Loucy (cell line): ENCODE results near the gene TSPO.

Experiments used
- H2AFZ ChIP-seq: fragments of 200-600 bp; sonication (generic); 2 replicates; pipeline ENCODE4 v1.6.0; 2016; ENCODE audit warnings: antibody characterized with exemption, mild to moderate bottlenecking, low read length, moderate library complexity
- H3F3A ChIP-seq: fragments of 200-600 bp; 2 replicates; pipeline ENCODE4 v1.6.0; 2016; ENCODE audit warnings: antibody characterized with exemption, low read depth, mild to moderate bottlenecking
- H3K27me3 ChIP-seq: fragments of 200-600 bp; sonication (generic); 2 replicates; pipeline ENCODE4 v1.6.1; 2014; ENCODE audit warnings: low read length, mild to moderate bottlenecking; ENCODE audit not compliant: insufficient read depth, poor library complexity, severe bottlenecking
- H3K36me3 ChIP-seq: fragments of 200-600 bp; sonication (generic); 2 replicates; pipeline ENCODE4 v1.6.1; 2016; ENCODE audit warnings: low read length; ENCODE audit not compliant: insufficient read depth
- H3K4me1 ChIP-seq: fragments of 200-600 bp; sonication (generic); 2 replicates; pipeline ENCODE4 v1.5.1; 2014; ENCODE audit warnings: low read length, mild to moderate bottlenecking; ENCODE audit not compliant: insufficient read depth, poor library complexity, severe bottlenecking
- H3K4me2 ChIP-seq: fragments of 200-600 bp; sonication (generic); 2 replicates; pipeline ENCODE4 v1.6.0; 2014; ENCODE audit warnings: antibody characterized with exemption, low read length, low read depth, mild to moderate bottlenecking; ENCODE audit not compliant: poor library complexity, severe bottlenecking
- H3K4me3 ChIP-seq: fragments of 200-600 bp; sonication (generic); 2 replicates; pipeline ENCODE4 v1.5.1; 2014; ENCODE audit warnings: low read length, mild to moderate bottlenecking, mixed read lengths; ENCODE audit not compliant: poor library complexity, severe bottlenecking
- H3K79me2 ChIP-seq: fragments of 200-600 bp; sonication (generic); 2 replicates; pipeline ENCODE4 v1.6.1; 2014; ENCODE audit warnings: low read length; ENCODE audit not compliant: insufficient read depth
- H3K9ac ChIP-seq: fragments of 200-600 bp; sonication (generic); 2 replicates; pipeline ENCODE4 v1.6.0; 2014; ENCODE audit warnings: mild to moderate bottlenecking, low read depth, low read length, moderate library complexity; ENCODE audit not compliant: poor library complexity, severe bottlenecking
- H3K9me2 ChIP-seq: fragments of 200-600 bp; sonication (generic); replicated peaks from 2 replicates; pipeline ENCODE4 v1.6.1; 2016; ENCODE audit warnings: low read depth, low read length, mixed read lengths
- H3K9me3 ChIP-seq: fragments of 200-600 bp; sonication (generic); 2 replicates; pipeline ENCODE4 v1.6.1; 2014; ENCODE audit warnings: mild to moderate bottlenecking, antibody characterized with exemption, low read length, low read depth; ENCODE audit not compliant: insufficient read depth
- H4K20me1 ChIP-seq: fragments of 200-600 bp; sonication (generic); 2 replicates; pipeline ENCODE4 v1.6.0; 2014; ENCODE audit warnings: antibody characterized with exemption, low read length, mild to moderate bottlenecking; ENCODE audit not compliant: insufficient read depth, poor library complexity, severe bottlenecking
- CTCF ChIP-seq: fragments of 200-600 bp; sonication (generic); conservative IDR thresholded peaks from 2 replicates; pipeline ENCODE4 v1.5.1; 2014; ENCODE audit warnings: mild to moderate bottlenecking, antibody characterized with exemption, low read length
- EZH2phosphoT487 ChIP-seq: fragments of 200-600 bp; IDR thresholded peaks from 2 replicates; pipeline ENCODE4 v1.6.1; 2018; ENCODE audit warnings: antibody characterized with exemption, mild to moderate bottlenecking, moderate library complexity, borderline replicate concordance

The TSPO gene

DNA sequence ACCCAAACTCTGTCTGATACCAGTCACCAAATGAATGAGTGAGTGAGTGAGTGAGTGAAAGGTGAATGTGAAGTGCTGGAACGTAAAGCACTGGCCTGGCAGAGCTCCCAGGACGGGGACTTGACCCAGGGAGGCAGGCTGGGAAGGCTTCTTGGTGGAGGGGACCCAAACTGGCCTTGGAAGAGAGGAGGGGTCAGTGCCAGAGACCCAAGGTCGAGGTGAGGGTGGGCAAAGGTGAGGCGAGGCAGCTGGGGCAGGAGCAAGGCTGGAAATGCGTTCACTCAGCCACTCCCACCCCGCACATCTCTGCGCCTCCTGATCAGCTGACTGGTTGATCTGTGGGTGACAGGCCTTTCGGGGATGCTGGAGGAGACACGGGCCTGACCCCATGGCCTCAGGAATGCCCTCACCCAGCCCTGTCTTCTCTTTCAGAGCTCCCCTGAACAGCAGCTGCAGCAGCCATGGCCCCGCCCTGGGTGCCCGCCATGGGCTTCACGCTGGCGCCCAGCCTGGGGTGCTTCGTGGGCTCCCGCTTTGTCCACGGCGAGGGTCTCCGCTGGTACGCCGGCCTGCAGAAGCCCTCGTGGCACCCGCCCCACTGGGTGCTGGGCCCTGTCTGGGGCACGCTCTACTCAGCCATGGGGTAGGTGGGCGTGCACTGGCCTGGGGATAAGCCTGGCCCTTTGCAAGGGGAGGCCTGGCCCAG is 7.6 kb downstream of the TSPO start:
- TF ChIP-seq EZH2phosphoT487 (no peak), CTCF (no peak)
- Histone ChIP-seq H3K4me3 (no peak overlapping the region), H3K36me3 (peaks cover 3% of the 10 kb centered on the region; the same call in 1 of the 2 replicates), H2AFZ (no peak overlapping the region), H3K4me2 (no peak overlapping the region), H4K20me1 (no peaks in the 10 kb centered on the region), H3K9me2 (no peaks in the 10 kb centered on the region), H3K9me3 (no peaks in the 10 kb centered on the region), H3F3A (no peaks in the 10 kb centered on the region), H3K27me3 (no peaks in the 10 kb centered on the region), H3K79me2 (peaks cover 6% of the 10 kb centered on the region; the same call in 1 of the 2 replicates), H3K9ac (no peak overlapping the region), H3K4me1 (peaks cover 10% of the 10 kb centered on the region)

DNA sequence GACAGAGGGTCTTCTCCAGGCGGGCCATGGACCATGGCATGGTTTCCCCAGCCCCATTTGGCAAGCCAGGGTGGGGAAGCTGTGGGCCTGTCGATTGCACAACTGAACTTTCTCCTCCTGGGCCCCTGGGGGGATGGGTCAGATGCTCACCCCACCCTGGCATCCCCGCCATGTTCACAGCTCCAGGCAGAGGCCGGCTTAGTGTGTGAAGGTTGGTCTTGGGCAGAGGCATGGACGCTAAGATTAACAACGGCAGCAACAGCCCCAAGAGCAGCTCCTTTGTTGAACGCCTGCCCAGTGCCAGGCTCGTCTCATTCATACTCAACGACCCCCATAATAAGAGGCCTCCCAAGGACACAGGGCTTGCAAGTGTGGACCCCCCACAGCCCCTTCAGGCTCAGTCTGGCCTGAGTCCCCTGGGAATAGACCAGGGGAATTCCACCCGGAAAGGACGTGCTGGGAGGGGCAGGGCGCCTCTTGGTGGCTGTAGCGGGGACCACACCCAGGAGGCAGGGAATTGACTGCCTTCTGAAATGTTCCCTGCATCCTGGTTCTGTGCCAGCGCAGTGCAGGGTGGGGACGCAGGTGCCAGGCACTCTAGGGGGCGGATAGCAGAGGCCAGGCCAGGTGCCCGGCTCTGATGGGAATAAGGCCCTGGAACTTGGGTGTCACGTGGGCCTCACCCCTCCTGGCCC is 8.3 kb downstream of the TSPO start:
- peaks cover 3% of the 10 kb centered on the region; the same call in 1 of the 2 replicates for H3K36me3 ChIP-seq
- no peak overlapping the region for H3K4me2 ChIP-seq
- H2AFZ ChIP-seq, result no peak overlapping the region
- H3K27me3 ChIP-seq, result no peaks in the 10 kb centered on the region
- peaks cover 10% of the 10 kb centered on the region for H3K4me1 ChIP-seq
- H3K9ac ChIP-seq, result no peak overlapping the region
- no peaks in the 10 kb centered on the region for H3K9me2 ChIP-seq
- H4K20me1 ChIP-seq, result no peaks in the 10 kb centered on the region
- TF ChIP-seq CTCF (peak; percentile 46), EZH2phosphoT487 (no peak)
- no peak overlapping the region for H3K4me3 ChIP-seq
- no peaks in the 10 kb centered on the region for H3K9me3 ChIP-seq
- H3F3A ChIP-seq, result no peaks in the 10 kb centered on the region
- H3K79me2 ChIP-seq, result peaks cover 4% of the 10 kb centered on the region; the same call in 1 of the 2 replicates

DNA sequence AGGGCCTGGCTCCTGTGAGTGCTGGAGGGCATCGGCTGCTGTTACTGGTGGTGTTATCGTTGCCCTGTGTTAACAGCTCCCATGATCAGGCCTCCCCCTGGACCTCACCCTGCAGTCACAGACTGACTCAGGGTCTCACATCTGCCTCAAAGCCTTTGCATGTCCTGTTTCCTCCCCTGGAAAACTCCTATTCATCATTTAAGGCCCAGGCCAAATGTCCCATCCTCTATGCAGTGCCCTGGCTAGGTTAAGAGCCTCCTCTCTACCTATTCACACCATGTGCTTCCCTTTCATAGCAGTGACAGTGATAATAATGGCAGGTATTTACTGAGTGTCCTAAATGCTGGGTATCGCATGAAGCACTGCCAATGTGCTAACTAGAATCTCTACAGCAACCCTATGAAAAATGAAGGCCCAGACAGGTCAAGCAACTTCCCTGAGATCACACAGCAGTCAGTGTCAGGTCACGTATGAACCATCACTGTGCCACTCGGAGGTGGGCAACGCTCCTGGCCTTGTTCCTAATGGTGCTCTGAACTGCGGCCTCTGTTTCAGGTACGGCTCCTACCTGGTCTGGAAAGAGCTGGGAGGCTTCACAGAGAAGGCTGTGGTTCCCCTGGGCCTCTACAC is 9.3 kb downstream of the TSPO start:
- Histone ChIP-seq H3K9me3 (no peaks in the 10 kb centered on the region), H3K9me2 (no peaks in the 10 kb centered on the region), H3K4me3 (no peak overlapping the region), H3K4me2 (no peak overlapping the region), H3K27me3 (no peaks in the 10 kb centered on the region), H3K79me2 (peaks cover under 1% of the 10 kb centered on the region; the same call in 1 of the 2 replicates), H3F3A (no peaks in the 10 kb centered on the region), H2AFZ (no peak overlapping the region), H3K4me1 (peaks cover 4% of the 10 kb centered on the region), H3K9ac (no peak overlapping the region), H3K36me3 (peaks cover 3% of the 10 kb centered on the region; the same call in 1 of the 2 replicates), H4K20me1 (no peaks in the 10 kb centered on the region)
- no peak for TF ChIP-seq EZH2phosphoT487
- TF ChIP-seq CTCF, result no peak
